KOPT-K1 (cell line): ENCODE data around the gene ARPC1B.
"Not testable (repeated sequence)": the region's sequence is repeated elsewhere in the genome, so short reads cannot be mapped to it uniquely, and the experiment has no call there.

Source experiments
- H3K27ac ChIP-seq: fragments of 200-600 bp; sonication (generic); 2 replicates; pipeline ENCODE4 v1.5.1; 2016; ENCODE audit warnings: antibody characterized with exemption, mild to moderate bottlenecking, low read depth, low read length; ENCODE audit not compliant: poor library complexity, severe bottlenecking
- H3K36me3 ChIP-seq: fragments of 200-600 bp; sonication (generic); 2 replicates; pipeline ENCODE4 v1.5.1; 2017; ENCODE audit warnings: antibody characterized with exemption, mild to moderate bottlenecking, low read length, moderate library complexity; ENCODE audit not compliant: insufficient read depth
- H3K9me3 ChIP-seq: fragments of 200-600 bp; sonication (generic); 2 replicates; pipeline ENCODE4 v1.5.1; 2017; ENCODE audit warnings: antibody characterized with exemption, low read length, mild to moderate bottlenecking; ENCODE audit not compliant: insufficient read depth, poor library complexity, severe bottlenecking

The ARPC1B gene

DNA sequence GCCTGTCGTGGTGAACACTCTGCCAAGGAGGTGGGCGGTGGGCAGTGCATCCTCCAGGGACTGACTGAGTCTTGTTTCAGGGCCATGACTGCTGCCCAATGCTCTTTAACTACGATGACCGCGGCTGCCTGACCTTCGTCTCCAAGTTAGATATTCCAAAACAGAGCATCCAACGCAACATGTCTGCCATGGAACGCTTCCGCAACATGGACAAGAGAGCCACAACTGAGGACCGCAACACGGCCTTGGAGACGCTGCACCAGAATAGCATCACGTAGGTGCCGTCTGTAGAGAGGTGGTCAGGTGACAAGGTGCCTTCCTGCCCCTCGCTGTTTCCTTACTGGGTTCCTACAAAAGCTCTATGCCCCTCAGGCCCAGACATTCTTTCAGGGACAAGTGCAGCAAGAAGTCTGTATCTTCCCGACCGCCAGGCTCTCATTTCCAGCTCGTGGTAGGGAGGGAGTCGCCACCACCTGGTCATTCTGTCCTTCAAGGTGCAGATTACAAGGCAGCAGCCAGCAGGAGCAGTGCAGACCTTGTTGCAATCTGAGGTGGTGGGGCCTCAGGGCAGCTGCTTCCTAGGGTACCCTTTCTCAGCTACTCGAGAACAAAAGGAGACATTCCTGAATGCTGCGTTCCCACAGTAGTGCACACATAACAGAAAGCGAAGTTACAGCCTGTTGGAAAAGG is 14.9 kb upstream of the ARPC1B start:
- H3K36me3 ChIP-seq: peaks cover 95% of the 10 kb centered on the region
- H3K9me3 ChIP-seq: no peaks in the 10 kb centered on the region
- no peak overlapping the region for H3K27ac ChIP-seq

DNA sequence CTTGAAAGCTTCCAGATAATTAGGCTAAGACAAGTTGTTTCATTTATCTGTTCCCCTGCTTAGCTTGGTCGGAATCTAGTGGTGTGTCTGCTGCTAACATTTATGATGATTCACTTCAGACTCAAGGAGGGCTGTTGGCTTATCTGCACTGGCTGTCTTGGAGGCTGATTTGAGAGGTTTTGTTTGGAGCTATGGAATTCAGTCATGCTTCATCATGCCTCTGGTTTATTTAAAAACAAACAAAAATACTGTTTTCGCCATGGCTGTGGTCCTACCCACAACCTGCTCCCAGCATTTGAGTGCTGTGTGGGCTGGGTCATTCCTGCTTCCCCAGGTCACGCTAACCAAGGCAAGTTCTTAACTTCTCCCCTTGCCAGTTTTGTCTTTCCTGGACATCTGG is 11.7 kb upstream of the ARPC1B start:
- Histone ChIP-seq H3K9me3 (no peaks in the 10 kb centered on the region), H3K27ac (no peak overlapping the region), H3K36me3 (peaks cover 97% of the 10 kb centered on the region)

- Histone ChIP-seq H3K9me3 (no peaks in the 10 kb centered on the region), H3K36me3 (peaks cover 94% of the 10 kb centered on the region), H3K27ac (no peak overlapping the region)
These were observed 11.2 kb upstream of the ARPC1B start for GRCh38 chr7:99363286-99363685.

GRCh38 chr7:99365318-99366141 is 9.0 kb upstream of the ARPC1B start:
- Histone ChIP-seq H3K9me3 (no peaks in the 10 kb centered on the region), H3K36me3 (peaks cover 85% of the 10 kb centered on the region), H3K27ac (no peak overlapping the region)

DNA sequence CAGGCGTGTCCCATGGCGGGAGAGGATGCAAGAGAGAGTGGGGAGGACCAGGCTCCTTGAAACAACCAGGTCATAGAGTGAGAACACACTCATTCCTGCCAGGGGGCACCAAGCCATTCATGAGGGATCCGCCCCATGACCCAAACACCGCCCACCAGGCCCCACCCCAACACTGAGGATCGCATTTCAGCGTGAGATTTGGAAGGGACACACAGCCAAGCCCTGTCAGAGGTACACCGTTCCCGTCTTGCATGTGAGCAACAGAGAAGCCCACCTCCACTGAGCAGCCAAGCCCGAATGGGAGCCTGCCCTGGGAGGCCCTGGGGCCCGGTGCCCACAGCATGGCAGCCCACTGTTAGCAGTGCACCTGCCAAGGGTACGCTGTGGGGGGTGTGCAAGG is 7.9 kb upstream of the ARPC1B start:
- H3K27ac ChIP-seq: no peak overlapping the region
- no peaks in the 10 kb centered on the region for H3K9me3 ChIP-seq
- H3K36me3 ChIP-seq: peaks cover 74% of the 10 kb centered on the region

GRCh38 chr7:99368750-99369389 is 5.7 kb upstream of the ARPC1B start:
- no peak overlapping the region for H3K27ac ChIP-seq
- H3K36me3 ChIP-seq: peaks cover 54% of the 10 kb centered on the region
- no peaks in the 10 kb centered on the region for H3K9me3 ChIP-seq

- Histone ChIP-seq H3K27ac (no peak overlapping the region), H3K9me3 (no peaks in the 10 kb centered on the region), H3K36me3 (peaks cover 44% of the 10 kb centered on the region)
These were observed 4.7 kb upstream of the ARPC1B start for GRCh38 chr7:99369767-99370391.

DNA sequence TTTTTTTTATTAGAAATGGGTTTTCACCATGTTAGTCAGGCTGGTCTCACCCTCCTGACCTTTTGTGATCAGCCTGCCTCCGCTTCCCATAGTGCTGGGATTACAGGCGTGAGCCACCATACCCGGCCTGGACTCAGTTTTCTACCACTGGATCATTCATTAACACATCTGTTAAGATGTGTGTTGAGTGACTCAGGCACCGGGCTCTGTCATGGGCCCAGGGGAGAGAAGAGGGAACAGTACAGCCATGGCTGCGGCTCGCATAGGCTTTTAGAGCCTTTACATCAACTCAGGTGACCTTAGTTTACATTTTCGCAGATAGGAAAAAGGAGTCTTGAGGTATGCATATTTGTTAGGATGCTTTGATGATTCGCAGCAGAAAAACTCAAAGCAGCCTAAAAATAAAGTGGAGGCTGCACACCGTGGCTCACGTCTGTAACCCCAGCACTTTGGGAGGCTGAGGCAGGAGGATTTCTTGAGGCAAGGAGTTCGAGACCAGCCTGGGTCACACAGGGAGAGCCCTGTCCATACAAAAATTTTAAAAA is 3.1 kb upstream of the ARPC1B start:
- Histone ChIP-seq H3K9me3 (no peaks in the 10 kb centered on the region), H3K27ac (no peak overlapping the region), H3K36me3 (peaks cover 34% of the 10 kb centered on the region)

DNA sequence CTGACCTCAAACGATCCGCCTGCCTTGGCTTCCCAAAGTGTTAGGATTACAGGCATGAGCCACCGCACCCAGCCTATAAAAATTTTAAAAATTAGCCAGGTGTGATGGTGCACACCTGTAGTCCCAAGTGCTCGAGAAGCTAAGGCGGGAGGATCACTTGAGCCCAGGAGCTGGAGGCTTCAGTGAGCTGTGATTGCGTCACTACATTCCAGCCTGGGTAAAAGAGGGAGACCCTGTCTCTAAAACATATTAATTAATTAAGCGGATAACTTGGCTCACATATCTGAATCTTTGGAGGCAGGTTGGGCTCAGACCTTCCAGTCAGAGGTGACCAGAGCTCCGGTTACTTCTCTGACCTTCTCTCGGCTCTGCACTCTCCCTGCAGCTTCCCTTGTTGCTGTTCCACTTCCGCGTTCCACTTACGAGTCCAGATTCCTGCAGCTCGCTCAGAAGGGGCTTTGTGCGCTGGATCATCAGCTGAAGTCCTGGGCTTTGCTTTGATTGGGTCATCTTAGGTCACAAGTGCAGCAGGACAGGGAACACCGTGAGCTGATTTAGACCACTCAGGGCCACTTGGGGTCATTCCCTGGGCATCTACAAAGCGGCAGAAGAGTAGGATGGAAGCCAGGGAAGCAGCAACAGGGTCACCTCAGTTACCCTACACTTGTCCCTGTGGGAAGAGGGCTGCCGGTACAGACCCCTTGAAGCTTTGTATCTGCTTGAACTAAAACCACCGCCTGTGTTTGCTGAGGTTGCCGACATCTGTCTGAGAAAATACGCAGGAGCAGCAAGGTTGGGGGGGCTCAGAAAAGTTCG is 2.0 kb upstream of the ARPC1B start:
- Histone ChIP-seq H3K27ac (no peak overlapping the region), H3K36me3 (peaks cover 34% of the 10 kb centered on the region), H3K9me3 (no peaks in the 10 kb centered on the region)

DNA sequence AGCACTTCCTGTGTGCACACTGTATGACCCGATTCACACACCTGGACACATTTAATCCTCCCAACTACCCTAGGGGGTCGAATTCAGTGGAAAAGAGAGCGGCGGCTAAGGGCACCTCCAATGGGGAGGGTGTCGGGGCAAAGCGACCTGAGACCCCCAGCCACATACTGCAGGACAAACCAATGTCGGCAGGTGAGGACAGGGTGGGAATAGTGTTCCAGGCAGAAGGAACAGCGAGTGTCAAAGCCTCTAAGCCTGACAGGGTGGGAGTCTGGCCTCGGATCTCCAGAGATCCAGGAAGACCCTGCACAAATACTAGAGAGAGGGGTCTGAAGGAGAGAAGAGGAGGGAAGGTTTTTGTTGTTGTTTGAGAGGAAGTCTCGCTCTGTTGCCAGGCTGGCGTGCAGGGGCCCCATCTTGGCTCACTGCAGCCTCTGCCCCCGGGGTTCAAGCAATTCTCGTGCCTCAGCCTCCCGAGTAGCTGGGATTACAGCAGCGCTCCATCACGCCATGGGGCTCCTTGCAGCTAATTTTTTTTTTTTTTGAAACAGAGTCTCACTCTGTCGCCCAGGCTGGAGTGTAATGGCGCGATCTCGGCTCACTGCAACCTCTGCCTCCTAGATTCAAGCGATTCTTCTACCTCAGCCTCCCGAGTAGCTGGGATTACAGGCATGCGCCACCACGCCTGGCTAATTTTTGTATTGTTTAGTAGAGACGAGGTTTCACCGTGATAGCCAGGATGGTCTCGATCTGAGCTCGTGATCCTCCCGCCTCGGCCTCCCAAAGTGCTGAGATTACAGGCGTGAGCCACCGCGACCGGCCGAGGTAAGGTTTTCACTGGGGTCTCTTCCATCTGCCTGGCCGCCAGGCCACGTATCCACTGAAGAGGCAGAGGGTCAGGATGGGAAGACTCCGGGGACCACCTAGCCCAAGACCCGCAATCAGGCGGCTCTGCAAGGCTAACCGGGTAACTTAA is 1.2 kb upstream of the ARPC1B start:
- H3K27ac ChIP-seq: peak overlapping the region; percentile 84
- H3K36me3 ChIP-seq: peaks cover 38% of the 10 kb centered on the region

DNA sequence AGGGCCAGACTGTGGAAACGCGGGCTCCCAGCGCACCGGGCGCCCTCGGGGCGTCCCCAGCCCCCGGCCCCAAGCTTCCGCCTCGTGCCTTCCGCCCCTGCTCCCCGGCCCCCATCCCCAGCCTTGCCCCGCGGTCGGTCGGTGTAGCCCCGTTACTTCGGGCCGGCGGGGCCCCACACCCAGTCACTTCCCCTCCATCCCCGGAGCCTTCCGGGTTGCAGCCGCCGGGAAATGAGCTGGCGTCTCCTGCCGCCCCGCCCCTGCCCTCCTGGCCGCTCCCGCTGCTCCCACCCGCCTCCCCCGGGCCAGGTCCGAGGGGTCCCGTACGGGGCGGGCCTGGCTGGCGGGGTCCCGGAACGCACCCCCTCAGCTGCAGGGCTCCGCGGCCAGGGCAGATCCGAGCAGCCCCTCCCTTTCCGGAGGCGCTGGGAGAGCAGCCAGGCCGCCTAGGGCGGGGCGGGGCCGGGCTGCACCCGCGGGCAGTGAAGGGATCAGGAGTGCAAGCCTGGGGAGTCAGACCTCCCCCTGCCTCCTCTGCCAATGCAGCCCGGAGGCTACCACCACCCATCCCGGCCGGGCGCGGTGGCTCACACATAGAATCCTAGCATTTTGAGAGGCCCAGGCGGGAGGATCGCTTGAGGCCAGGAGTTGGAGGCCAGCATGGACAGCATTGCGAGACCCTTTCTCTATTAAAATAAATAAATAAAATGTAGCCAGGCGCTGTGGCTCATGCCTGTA is 709 bp downstream of the ARPC1B start:
- Histone ChIP-seq H3K27ac (peak overlapping the region; percentile 84), H3K9me3 (no peaks in the 10 kb centered on the region), H3K36me3 (peaks cover 40% of the 10 kb centered on the region)

More for the DNA sequence above, 1.2 kb upstream of the ARPC1B start:
- H3K9me3 ChIP-seq: no peaks in the 10 kb centered on the region

DNA sequence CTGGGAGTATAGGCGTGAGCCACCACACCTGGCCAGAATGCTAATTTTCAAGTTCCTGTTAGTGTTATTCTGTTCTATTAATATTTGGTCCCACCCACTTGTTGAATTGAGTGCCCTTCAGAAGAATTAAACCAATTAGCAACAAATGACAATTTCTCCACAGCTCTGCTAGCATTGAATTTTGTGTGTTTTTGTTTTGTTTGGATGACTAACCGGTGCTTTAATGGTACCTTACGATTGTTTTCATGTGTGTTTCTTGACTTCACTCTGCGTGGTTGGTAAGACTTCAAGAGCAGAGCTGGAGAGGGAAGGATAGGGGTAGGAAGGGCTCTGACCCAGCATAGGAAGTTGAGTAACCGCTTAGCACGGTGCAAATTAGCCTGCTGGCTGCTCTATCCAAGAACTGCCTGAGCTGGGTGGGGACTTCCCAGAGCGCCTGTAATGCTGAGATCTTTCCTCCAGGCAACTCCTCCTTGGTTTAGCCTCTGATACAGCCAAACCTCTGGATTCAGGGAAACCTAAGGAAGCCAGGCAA is 4.6 kb downstream of the ARPC1B start:
- Histone ChIP-seq H3K9me3 (no peaks in the 10 kb centered on the region), H3K36me3 (peaks cover 67% of the 10 kb centered on the region), H3K27ac (peak overlapping the region; percentile 91)

DNA sequence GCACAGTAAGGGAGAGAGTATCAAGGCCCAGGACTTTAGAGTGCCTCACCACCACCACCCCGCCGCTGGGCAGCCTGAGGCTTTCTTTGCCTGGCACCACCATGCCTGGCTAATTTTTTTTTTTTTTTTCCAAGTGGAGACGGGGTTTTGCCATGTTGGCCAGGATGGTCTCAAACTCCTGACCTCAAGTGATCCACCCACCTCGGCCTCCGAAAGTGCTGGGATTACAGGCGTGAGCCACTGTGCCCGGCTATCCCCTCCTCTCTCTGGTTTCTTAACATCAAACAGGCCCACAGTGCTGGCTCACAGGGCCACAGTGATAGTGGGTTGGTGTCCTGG is 5.1 kb downstream of the ARPC1B start:
- Histone ChIP-seq H3K27ac (peak overlapping the region; percentile 91), H3K36me3 (peaks cover 72% of the 10 kb centered on the region)
- H3K9me3 ChIP-seq: not testable (repeated sequence)
